Posterior cingulate gyrus (tissue), 11 donors: Measurements from ENCODE around the gene STK35.
A peak's percentile ranks its signal among the peaks of the same experiment; 100 is the strongest.

ENCODE experiments used
- DNase-seq, 10 donors: peaks; one replicate each; pipeline versions ENCODE4 v3.0.0 to v3.0.0-alpha.2; 2020 to 2021; ENCODE audit warnings: mixed read lengths in 3 of 10
- intact Hi-C: fragments of 100-400 bp; cut with DNase I; formaldehyde crosslinking; loops from one replicate; pipeline ENCODE4 v1.15.1; 2023

Gene STK35

GRCh38 chr20:2131366-2131765, 29.7 kb downstream of the STK35 start:
- DNase-seq = no peak
- intact Hi-C loops = no loop called here

GRCh38 chr20:2132461-2132901, 30.9 kb downstream of the STK35 start:
- intact Hi-C loops = no loop called here
- no peak for DNase-seq

GRCh38 chr20:2133318-2134183, 31.9 kb downstream of the STK35 start:
- DNase-seq = no peak
- intact Hi-C loops = no loop called here

DNA sequence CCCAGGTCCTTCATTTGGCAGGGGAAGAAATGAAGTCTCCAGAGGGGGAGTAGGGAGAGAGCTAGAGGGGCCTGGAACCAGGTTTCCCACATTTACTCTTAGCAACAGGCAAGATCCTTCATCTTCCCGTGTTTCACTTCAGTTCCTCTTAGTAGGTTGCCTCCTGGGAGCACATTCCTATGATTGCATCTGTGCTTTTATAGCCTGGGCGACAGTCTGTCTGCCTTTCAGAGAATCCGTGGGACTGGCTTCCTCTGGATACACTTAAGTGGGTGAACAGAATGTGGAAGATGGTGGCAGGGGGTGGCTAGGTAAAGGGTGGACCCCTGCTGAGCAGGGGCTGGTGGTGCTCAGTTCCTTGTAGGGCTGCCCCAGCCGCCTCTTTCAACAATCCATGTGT, 33.4 kb downstream of the STK35 start:
- DNase-seq = no peak
- intact Hi-C loops = no loop called here

GRCh38 chr20:2136275-2136674, 34.6 kb downstream of the STK35 start:
- intact Hi-C loops = no loop called here
- peak in 8 of 10 donors; percentile 49 to 94 (median 71) for DNase-seq

GRCh38 chr20:2137552-2138201, 36.0 kb downstream of the STK35 start:
- DNase-seq = no peak
- intact Hi-C loops = no loop called here

- intact Hi-C loops = no loop called here
- no peak for DNase-seq
Observed at GRCh38 chr20:2138396-2138795, 36.8 kb downstream of the STK35 start.

GRCh38 chr20:2139250-2139649, 37.6 kb downstream of the STK35 start:
- intact Hi-C loops = no loop called here
- DNase-seq = no peak

DNA sequence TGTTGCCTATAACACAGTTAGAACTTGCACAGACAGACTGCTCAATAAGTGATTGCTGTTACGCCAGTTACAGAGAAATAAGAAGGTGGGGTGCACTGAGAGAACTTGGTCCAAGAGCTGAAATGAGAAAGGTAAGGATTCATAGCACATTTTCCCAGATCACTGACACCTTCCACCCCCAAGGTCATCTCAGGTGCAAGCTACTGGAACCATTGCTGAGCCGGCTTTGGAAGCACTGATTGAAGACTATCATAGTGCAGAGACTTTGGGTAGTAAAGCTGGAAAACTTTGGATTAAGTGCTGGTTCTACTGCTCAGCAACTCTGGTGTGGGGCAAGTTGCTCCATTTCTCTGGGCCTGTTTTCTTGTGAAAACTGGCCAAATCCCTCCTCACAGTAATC, 38.1 kb downstream of the STK35 start:
- intact Hi-C loops = no loop called here
- no peak for DNase-seq

DNA sequence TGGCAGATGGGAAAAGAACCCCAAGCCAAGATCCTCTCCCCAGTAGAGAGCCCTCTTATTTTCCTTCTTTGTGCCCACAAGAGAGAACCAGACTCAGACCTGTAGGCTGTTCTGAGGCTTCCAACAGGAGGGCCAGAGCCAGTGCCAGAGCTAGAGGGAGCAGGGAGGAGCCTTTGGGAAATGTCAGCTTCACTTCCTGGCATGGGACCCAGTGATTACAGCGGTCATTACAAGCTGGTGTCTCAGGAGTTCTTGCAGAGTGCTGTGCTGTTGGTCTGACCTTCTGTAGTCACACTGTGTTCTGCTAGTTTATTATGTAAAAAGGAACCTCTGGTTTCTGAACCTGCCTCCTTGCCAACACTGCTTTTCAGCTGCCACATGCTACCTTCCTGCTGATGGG, 38.9 kb downstream of the STK35 start:
- intact Hi-C loops = no loop called here
- no peak for DNase-seq

- DNase-seq = no peak
- intact Hi-C loops = no loop called here
Observed at GRCh38 chr20:2141600-2142575, 40.3 kb downstream of the STK35 start.

GRCh38 chr20:2142649-2143048, 41.0 kb downstream of the STK35 start:
- intact Hi-C loops = no loop called here
- no peak for DNase-seq

DNA sequence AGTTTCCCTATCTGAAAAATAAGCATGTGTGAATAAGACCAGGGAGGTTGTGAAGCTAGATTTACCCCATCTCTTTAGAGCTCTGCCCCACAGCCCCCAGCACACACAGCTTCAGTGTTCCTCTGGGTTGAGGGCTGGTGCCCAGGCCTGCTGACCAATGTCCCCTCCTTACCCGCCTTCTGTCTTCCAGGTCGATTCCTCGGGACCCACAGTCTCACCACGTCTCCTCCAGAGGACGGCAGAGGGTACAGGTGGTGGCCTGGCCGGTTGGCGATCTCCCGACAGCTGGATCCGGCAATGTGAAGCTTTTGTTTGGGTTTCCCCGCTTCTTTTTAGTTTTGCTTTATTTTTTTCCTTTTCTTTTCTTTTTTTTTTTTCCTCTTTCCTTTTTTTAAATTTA, 42.0 kb downstream of the STK35 start:
- DNase-seq = no peak
- intact Hi-C loops = no loop called here

GRCh38 chr20:2144850-2145249, 43.2 kb downstream of the STK35 start:
- intact Hi-C loops = no loop called here
- DNase-seq = no peak

DNA sequence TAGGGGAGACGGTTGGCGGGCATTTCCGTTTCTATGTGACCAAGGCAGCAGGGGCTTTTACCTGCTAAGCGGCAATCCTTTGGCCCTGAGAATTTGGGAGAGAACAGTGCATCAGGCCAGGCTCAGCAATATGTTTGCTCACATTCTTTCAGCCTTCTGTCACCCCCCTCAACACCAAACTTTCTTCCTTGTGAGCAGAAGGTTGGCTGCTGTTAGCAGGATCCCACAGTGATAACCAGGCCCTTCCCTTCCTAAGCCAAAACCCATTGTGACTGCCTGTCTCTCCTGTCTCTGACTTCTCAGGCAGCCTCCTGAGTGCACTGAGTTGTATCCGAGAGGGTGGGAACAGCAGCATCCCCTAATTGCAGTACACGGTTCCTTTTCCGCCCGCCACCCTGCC, 43.7 kb downstream of the STK35 start:
- intact Hi-C loops = no loop called here

GRCh38 chr20:2146080-2146867, 44.6 kb downstream of the STK35 start:
- intact Hi-C loops = no loop called here

More for the DNA sequence above, 43.7 kb downstream of the STK35 start:
- DNase-seq = no peak

GRCh38 chr20:2149507-2149906, 47.9 kb downstream of the STK35 start:
- intact Hi-C loops = no loop called here
- no peak for DNase-seq

More at GRCh38 chr20:2146080-2146867, 44.6 kb downstream of the STK35 start:
- no peak for DNase-seq

DNA sequence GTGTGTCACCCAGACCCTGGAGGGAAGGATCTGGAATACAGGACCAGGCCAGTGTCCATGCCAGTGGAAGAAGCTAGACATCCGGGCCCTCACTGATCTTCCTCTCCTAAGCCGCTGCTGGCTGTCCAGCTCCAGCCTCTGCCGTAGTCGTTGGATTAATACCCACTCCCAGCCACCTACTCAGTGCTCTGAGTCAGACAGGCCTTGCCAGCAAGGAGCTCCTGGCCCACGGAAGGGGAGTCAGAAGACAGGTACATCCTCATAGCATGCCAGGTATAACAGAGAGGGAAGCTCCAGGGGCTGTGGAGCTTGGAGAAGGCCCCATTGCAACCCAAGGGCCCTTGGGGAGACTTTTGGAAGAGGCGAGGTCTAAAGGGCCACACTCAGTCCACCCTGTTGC, 49.0 kb downstream of the STK35 start:
- intact Hi-C loops = no loop called here
- no peak for DNase-seq

- DNase-seq = no peak
- intact Hi-C loops = no loop called here
Observed at GRCh38 chr20:2151858-2152281, 50.2 kb downstream of the STK35 start.

DNA sequence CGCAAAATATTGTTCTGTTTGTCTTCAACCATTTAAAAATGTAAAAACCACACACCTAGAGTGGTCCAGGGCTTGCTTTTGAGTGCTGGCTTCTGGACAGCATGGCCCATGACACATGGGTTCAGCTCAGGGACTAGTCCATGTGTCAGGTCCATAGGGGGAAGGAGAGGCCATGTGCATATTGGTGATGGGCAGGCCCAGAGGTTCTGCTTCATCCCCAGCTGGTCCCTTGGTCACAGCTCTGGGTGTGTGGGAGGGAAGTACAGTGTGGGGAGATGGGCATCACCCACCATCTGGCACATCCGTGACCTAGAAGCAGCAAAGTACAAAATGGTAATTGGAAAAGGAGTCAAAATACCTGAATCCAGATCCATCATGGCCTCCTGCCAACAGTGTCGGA, 50.7 kb downstream of the STK35 start:
- intact Hi-C loops = no loop called here
- DNase-seq = no peak
